Measurements from ENCODE around the gene HAO2. TPM values are rescaled to one million over a fixed set of nuclear protein-coding genes. Genes with fewer than 3 reads are reported as not detected.
"Not testable (repeated sequence)": the region's sequence is repeated elsewhere in the genome, so short reads cannot be mapped to it uniquely, and the experiment has no call there.

Gene HAO2
- total RNA-seq, 1 donor from 2014 or later: 0.27 TPM

DNA sequence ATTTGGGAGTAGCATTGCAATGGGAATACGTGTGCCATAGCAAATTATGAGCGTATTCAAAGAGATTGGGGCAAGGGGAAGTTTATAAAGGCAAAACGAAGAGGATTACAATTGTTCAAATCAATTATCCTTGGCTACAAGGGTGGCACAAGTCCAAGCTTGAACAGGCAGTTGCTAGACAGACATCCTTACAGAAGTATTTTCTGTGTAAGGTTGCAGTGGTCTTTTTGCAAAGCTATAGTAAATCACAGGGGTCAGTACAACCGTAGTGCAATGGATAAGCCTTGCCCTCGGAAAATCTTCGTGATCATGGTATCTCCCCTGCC is 37.4 kb upstream of the HAO2 start:
- Mint-ChIP-seq H3K36me3 (no peaks in the 10 kb centered on the region), H3K4me1 (ENCODE audit: unreplicated experiment) (peaks cover 25% of the 10 kb centered on the region), H3K4me3 (no peak overlapping the region), H3K27ac (no peak overlapping the region), H3K9me3 (no peaks in the 10 kb centered on the region), H3K27me3 (peaks cover 3% of the 10 kb centered on the region)
- TF ChIP-seq, protein P1, sequence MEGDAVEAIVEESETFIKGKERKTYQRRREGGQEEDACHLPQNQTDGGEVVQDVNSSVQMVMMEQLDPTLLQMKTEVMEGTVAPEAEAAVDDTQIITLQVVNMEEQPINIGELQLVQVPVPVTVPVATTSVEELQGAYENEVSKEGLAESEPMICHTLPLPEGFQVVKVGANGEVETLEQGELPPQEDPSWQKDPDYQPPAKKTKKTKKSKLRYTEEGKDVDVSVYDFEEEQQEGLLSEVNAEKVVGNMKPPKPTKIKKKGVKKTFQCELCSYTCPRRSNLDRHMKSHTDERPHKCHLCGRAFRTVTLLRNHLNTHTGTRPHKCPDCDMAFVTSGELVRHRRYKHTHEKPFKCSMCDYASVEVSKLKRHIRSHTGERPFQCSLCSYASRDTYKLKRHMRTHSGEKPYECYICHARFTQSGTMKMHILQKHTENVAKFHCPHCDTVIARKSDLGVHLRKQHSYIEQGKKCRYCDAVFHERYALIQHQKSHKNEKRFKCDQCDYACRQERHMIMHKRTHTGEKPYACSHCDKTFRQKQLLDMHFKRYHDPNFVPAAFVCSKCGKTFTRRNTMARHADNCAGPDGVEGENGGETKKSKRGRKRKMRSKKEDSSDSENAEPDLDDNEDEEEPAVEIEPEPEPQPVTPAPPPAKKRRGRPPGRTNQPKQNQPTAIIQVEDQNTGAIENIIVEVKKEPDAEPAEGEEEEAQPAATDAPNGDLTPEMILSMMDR (conservative IDR thresholded peaks at IDR 0.05): no peak
- DNase-seq (ENCODE audit: extremely low spot score, unreplicated experiment): no peak

DNA sequence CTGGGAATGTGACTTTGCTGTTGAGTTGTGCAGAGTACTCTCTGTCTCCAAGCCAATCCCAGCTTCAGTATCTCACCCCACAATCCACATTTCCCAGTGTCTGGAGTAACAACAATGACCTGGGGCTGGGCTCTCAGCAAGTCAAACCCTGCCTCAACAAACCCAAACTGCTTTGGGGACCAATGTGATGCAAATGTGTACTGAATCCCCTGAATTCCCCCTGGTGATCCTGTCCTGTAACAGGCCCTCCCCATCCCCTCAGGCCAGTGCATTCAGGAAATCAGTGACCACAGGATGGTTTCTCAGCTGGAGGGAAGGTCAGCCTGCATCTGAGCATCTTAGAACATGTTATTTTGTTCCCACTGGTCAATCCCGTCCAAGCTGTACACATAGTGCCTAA is 36.7 kb upstream of the HAO2 start:
- no peak overlapping the region for H3K27ac Mint-ChIP-seq
- H3K36me3 Mint-ChIP-seq: no peaks in the 10 kb centered on the region
- H3K27me3 Mint-ChIP-seq: peaks cover 3% of the 10 kb centered on the region
- DNase-seq (ENCODE audit: extremely low spot score, unreplicated experiment): no peak
- no peaks in the 10 kb centered on the region for H3K9me3 Mint-ChIP-seq
- H3K4me1 Mint-ChIP-seq (ENCODE audit: unreplicated experiment): peaks cover 25% of the 10 kb centered on the region
- no peak overlapping the region for H3K4me3 Mint-ChIP-seq
- TF ChIP-seq, protein P1 (conservative IDR thresholded peaks at IDR 0.05): no peak

DNA sequence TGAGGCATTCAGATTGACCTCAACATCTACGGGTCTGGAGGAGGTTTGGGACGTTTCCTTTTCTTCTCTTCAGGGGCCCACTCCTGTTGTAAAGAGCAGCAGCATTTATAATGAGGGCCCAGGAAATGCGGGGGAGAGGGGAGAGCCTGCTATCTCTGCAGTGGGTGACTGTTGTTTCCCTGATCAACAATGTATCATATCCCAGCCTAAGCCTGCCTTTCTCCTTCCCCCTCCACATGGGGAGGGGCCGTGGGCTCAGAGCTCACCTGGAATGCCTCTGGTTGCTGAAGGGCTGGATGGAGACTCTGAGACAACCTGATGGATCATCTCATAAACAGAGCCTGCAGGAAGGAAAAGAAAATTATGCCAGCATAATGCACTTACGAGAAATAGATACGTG is 36.0 kb upstream of the HAO2 start:
- peaks cover 20% of the 10 kb centered on the region for H3K4me1 Mint-ChIP-seq (ENCODE audit: unreplicated experiment)

DNA sequence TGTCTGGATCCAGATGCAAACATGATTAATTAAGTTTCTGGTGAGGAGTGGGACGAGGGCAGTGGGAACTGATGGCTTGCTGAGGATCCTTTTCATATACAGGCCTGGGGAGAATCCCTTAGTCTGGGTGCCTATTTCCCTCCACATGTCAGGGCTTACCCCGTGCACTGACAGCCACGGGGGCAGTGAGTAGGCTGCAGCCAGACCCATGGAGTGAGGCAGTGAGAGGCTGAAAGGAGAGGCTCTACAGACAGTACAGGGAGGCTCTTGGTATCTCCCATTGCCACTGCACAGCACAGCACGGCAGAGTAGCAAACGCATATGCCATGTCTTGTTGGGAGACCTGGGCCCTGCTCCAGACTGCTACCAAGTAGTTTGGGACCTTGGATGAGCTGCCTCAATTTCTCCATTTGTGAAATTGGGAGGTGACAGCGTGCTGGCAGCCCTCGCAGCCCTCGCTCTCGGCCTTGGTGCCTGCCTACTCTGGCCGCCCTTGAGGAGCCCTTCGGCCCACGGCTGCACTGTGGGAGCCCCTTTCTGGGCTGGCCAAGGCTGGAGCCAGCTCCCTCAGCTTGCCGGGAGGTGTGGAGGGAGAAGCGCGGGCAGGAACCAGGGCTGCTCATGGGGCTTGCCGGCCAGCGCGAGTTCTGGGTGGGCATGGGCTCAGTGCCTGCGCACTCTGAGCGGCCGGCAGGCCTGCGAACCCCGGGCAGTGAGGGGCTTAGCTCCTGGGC is 35.3 kb upstream of the HAO2 start:
- Mint-ChIP-seq H3K4me1 (ENCODE audit: unreplicated experiment) (peaks cover 14% of the 10 kb centered on the region), H3K36me3 (no peaks in the 10 kb centered on the region), H3K9me3 (no peaks in the 10 kb centered on the region), H3K27me3 (no peaks in the 10 kb centered on the region), H3K4me3 (no peak overlapping the region), H3K27ac (peak overlapping the region; percentile 63)
- TF ChIP-seq, protein P1 (conservative IDR thresholded peaks at IDR 0.05): no peak
- no peak for DNase-seq (ENCODE audit: extremely low spot score, unreplicated experiment)

More for the DNA sequence above, 36.0 kb upstream of the HAO2 start:
- DNase-seq (ENCODE audit: extremely low spot score, unreplicated experiment): no peak
- no peaks in the 10 kb centered on the region for H3K36me3 Mint-ChIP-seq
- H3K4me3 Mint-ChIP-seq: peak overlapping the region; percentile 43
- peak overlapping the region; percentile 63 for H3K27ac Mint-ChIP-seq
- H3K9me3 Mint-ChIP-seq: no peaks in the 10 kb centered on the region
- TF ChIP-seq, protein P1 (conservative IDR thresholded peaks at IDR 0.05): no peak
- H3K27me3 Mint-ChIP-seq: peaks cover 3% of the 10 kb centered on the region

DNA sequence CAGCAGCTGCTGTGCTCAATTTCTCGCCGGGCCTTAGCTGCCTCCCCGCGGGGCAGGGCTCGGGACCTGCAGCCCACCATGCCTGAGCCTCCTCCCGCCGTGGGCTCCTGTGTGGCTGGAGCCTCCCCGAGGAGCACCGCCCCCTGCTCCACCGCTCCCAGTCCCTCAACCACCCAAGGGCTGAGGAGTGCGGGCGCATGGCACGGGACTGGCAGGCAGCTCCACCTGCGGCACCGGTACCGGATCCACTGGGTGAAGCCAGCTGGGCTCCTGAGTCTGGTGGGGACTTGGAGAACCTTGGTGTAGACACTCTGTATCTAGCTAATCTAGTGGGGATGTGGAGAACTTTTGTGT is 34.7 kb upstream of the HAO2 start:
- H3K4me3 Mint-ChIP-seq; H3K27me3 Mint-ChIP-seq; H3K36me3 Mint-ChIP-seq; H3K27ac Mint-ChIP-seq; H3K9me3 Mint-ChIP-seq; DNase-seq (ENCODE audit: extremely low spot score, unreplicated experiment): not testable (repeated sequence)
- H3K4me1 Mint-ChIP-seq (ENCODE audit: unreplicated experiment): peaks cover 14% of the 10 kb centered on the region

DNA sequence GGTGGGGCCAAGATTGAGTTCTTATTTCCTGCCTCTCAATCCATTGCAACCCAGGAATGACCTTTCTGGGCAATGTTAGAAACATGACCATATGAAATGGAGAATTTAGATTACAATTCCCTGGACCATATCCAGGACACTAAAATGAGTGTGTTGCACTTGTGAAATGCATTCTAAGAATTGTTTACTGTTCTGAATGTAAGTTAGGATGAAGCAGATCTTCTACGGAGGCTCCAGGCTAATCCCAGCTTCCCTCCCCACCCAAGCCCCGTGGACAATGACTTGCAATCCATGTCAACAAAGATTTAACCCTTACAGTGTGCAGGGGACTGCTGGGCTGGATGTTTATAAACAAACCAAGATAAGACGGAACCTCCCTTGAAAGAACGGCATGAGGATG is 31.7 kb upstream of the HAO2 start:
- TF ChIP-seq, protein P1 (conservative IDR thresholded peaks at IDR 0.05): no peak
- DNase-seq (ENCODE audit: extremely low spot score, unreplicated experiment): no peak
- Mint-ChIP-seq H3K4me1 (ENCODE audit: unreplicated experiment) (peaks cover 22% of the 10 kb centered on the region), H3K27me3 (no peaks in the 10 kb centered on the region), H3K9me3 (peaks cover 6% of the 10 kb centered on the region), H3K4me3 (no peak overlapping the region), H3K36me3 (no peaks in the 10 kb centered on the region), H3K27ac (no peak overlapping the region)
